OCI-LY3 (cell line): ENCODE results near the gene UBE2E2.

ENCODE experiments used
- CTCF ChIP-seq: fragments of 200-600, 300-600 bp; sonication (generic); IDR thresholded peaks from 2 replicates; pipeline ENCODE4 v1.5.1; 2014; ENCODE audit warnings: antibody characterized with exemption, low read length, low read depth
- EZH2phosphoT487 ChIP-seq: fragments of 200-600 bp; shearing (Covaris generic); IDR thresholded peaks from 2 replicates; pipeline ENCODE4 v1.6.1; 2018; ENCODE audit warnings: antibody characterized with exemption, mixed run types, low read depth

GRCh38 chr3:23272820-23273219 lies 69.7 kb downstream of the UBE2E2 start:
- TF ChIP-seq CTCF = no peak
- no peak for TF ChIP-seq EZH2phosphoT487
